ENCODE measurements around the gene WDR83.

WDR83 gene

GRCh38 chr19:12723381-12723640, 56.7 kb downstream of the WDR83 start:
- Histone ChIP-seq H3K9me3 (ENCODE audit: severe bottlenecking) (no peaks in the 10 kb centered on the region), H3K36me3 (peaks cover 32% of the 10 kb centered on the region), H3K27ac (peak overlapping the region; percentile 97), H3K4me3 (ENCODE audit: low read depth, low read length) (peak overlapping the region; percentile 87), H3K27me3 (ENCODE audit: insufficient read depth, low read depth, severe bottlenecking) (no peaks in the 10 kb centered on the region)
- no peak for DNase-seq
- TF ChIP-seq, protein P1, sequence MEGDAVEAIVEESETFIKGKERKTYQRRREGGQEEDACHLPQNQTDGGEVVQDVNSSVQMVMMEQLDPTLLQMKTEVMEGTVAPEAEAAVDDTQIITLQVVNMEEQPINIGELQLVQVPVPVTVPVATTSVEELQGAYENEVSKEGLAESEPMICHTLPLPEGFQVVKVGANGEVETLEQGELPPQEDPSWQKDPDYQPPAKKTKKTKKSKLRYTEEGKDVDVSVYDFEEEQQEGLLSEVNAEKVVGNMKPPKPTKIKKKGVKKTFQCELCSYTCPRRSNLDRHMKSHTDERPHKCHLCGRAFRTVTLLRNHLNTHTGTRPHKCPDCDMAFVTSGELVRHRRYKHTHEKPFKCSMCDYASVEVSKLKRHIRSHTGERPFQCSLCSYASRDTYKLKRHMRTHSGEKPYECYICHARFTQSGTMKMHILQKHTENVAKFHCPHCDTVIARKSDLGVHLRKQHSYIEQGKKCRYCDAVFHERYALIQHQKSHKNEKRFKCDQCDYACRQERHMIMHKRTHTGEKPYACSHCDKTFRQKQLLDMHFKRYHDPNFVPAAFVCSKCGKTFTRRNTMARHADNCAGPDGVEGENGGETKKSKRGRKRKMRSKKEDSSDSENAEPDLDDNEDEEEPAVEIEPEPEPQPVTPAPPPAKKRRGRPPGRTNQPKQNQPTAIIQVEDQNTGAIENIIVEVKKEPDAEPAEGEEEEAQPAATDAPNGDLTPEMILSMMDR (IDR thresholded peaks at IDR 0.05; ENCODE audit: low read depth, low read length) = no peak

DNA sequence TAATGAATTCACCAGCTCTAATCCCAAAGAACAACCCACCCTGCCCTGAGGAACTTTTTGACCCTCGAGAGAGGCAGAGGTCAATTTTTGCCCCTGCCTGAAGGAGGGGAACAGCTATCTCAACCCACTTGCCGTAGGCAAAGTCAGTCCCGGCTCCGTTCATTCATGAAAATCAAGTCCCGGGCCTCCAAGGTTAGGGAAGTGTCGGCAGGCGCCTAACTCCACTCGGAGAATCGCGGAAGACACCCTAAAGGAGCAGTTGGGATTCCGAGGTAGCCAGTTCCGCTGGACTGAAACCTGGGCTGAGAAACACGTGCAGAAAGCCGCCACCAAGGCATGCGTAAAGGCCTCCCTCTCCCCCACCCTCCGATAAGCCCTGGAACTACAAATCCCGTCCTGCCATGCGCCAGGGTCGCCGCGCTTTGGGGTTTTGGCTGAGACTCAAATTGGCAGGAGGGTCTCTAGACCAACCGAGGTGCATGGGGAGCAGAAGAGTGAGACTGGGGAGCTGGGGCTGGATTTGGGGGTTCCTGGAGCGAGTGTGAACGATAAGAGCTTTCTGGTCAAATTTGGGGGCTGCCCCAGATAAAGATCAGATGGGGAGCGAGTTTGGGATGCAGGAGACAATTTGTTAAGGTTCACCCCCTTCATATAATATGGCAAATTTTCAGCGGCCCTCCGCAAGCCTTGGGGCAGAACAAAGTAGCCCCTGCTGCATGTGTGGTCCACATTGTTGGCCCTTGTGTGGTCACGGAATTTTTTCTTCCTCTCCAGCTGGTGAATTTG, 57.2 kb downstream of the WDR83 start, which contains the start of gene TNPO2:
TNPO2 (minus strand) TSS at position 292 of the 786 bp plus-strand sequence. CDS start 2,955 bp downstream, outside the sequence.
- DNase-seq = peak; percentile 81

More for the DNA sequence above, 57.2 kb downstream of the WDR83 start, which contains the start of gene TNPO2:
- peaks cover 31% of the 10 kb centered on the region for H3K36me3 ChIP-seq
- H3K27ac ChIP-seq = peak within 1 kb of the TSS; percentile 97
- H3K27me3 ChIP-seq (ENCODE audit: insufficient read depth, low read depth, severe bottlenecking) = no peaks in the 10 kb centered on the region
- H3K9me3 ChIP-seq (ENCODE audit: severe bottlenecking) = no peaks in the 10 kb centered on the region
- TF ChIP-seq, protein P1 (IDR thresholded peaks at IDR 0.05; ENCODE audit: low read depth, low read length) = no peak
- peak within 1 kb of the TSS; percentile 87 for H3K4me3 ChIP-seq (ENCODE audit: low read depth, low read length)

All from WERI-Rb-1 (cell line).